Gastrocnemius medialis (tissue), 4 donors: Measurements from ENCODE around the gene PHLDB2. TPM values are rescaled to one million over a fixed set of nuclear protein-coding genes. Genes with fewer than 3 reads are reported as not detected.

Source experiments
- ATAC-seq, 2 donors: fragments of 150-250 bp; one replicate each; pipeline ENCODE4 v1.9.1; 2016
- DNase-seq, 2 donors: peaks; one replicate each; pipeline ENCODE4 v3.0.0-alpha.2; 2019
- H3K27ac ChIP-seq, 4 donors: fragments of 200-600 bp; sonication (generic); 1 replicate in 1 of 4; 2 replicates in 3 of 4; pipeline ENCODE4 v1.5.1; 2016 to 2018; ENCODE audit warnings: mild to moderate bottlenecking in 2 of 4, moderate library complexity in 1 of 4
- H3K27me3 ChIP-seq, 3 donors: fragments of 200-600 bp; sonication (generic) in 2 of 3; 1 replicate in 1 of 3; 2 replicates in 2 of 3; pipeline versions ENCODE4 v1.5.1 to v1.6.0; 2016 to 2019; ENCODE audit warnings: mild to moderate bottlenecking in 1 of 3, moderate library complexity in 1 of 3
- H3K36me3 ChIP-seq, 2 donors: fragments of 200-600 bp; sonication (generic) in 1 of 2; one replicate each; pipeline ENCODE4 v1.5.1; 2017 to 2018
- H3K4me1 ChIP-seq, 2 donors: fragments of 200-600 bp; sonication (generic) in 1 of 2; one replicate each; pipeline ENCODE4 v1.5.1; 2016 to 2017; ENCODE audit warnings: mild to moderate bottlenecking in 2 of 2
- H3K4me3 ChIP-seq, 4 donors: fragments of 200-600 bp; sonication (generic) in 3 of 4; 1 replicate in 1 of 4; 2 replicates in 3 of 4; pipeline ENCODE4 v1.5.1; 2016 to 2019; ENCODE audit warnings: mild to moderate bottlenecking in 2 of 4
- H3K9me3 ChIP-seq, 3 donors: fragments of 200-600 bp; sonication (generic) in 2 of 3; 1 replicate in 1 of 3; 2 replicates in 2 of 3; pipeline ENCODE4 v1.5.1; 2016 to 2019
- POLR2A ChIP-seq, 2 donors: fragments of 450-650 bp; IDR thresholded peaks; one replicate each; pipeline ENCODE4 v1.6.1; 2017; ENCODE audit warnings: antibody characterized with exemption in 2 of 2, mild to moderate bottlenecking in 2 of 2, moderate library complexity in 2 of 2
- in situ Hi-C, 4 donors: fragments of 200-750 bp; cut with MboI; loops; one replicate each; pipeline versions ENCODE4 v1.15.0 to v1.8.0; 2017; ENCODE audit warnings: low sequenced_read_pairs in 4 of 4
- intact Hi-C: fragments of 100-400 bp; cut with DNase I; formaldehyde crosslinking; loops from one replicate; pipeline ENCODE4 v1.15.1; 2023; ENCODE audit warnings: low total_unique reads
- total RNA-seq, 4 donors: library from RNA; depleted of rRNA; stranded (reverse); fragments of >200 nt; gene quantifications; one replicate each; pipeline versions ENCODE4 v1.1.0 to v1.2.3, GENCODE V29; 2016
- TF ChIP-seq, protein P1 (sequence below), 5 experiments: fragments of 450-650 bp in 3 of 5; fragments of 200-600 bp in 2 of 5; sonication (generic) in 2 of 5; IDR thresholded peaks in 4 of 5; conservative IDR thresholded peaks in 1 of 5; 1 replicate in 4 of 5; 2 replicates in 1 of 5; pipeline ENCODE4 v1.5.1; 2016 to 2019; ENCODE audit warnings: antibody characterized with exemption in 5 of 5, mild to moderate bottlenecking in 3 of 5, moderate library complexity in 3 of 5

The PHLDB2 gene
- total RNA-seq, 4 donors from 2014 or later: 3.0 to 7.2 (median 4.0) TPM

DNA sequence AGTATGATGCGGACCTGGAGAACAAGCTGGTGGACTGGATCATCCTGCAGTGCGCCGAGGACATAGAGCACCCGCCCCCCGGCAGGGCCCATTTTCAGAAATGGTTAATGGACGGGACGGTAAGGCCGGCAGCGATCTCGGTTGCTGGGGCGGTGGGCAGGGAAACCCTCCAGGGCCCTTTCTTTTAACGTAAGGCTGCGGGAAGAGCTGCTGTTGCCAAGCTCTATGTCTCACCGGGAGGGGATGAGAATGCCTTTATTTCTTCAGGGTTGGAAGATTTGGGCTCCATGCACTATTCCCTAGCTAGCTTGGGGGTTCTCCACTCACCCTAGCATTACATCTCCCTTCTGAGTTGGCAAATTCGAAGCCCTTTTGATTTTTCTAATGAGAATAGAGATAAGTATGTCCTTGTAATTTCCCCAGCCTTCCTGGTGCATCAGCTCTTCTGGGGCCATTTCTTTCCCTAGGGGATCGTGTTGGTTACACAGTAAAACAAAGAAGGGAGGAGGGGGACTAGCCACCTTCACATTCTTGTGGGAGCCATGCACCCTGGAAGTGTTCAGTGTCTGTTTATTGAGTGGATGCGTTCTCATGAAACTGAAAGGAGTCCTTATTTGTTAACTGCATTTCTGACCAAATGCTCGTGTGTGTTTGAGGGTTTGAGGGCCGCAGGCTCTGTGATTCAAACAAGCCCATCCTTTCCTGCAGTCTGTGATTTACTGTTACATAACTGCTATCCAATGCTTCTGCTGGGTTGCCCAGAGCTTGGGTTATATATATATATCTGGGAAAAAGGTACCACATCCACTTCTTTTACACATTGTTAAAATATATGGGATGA is 140.6 kb downstream of the PHLDB2 start:
- Histone ChIP-seq H3K36me3 (no peaks in the 10 kb centered on the region), H3K4me3 (peak overlapping the region; percentile 32 to 49 (median 42)), H3K4me1 (peaks cover 5 to 6% of the 10 kb centered on the region in 2 donors), H3K27ac (no peak overlapping the region), H3K27me3 (peaks cover 4 to 25% (median 19%) of the 10 kb centered on the region in 3 donors), H3K9me3 (no peaks in the 10 kb centered on the region)
- no peak for ATAC-seq
- no peak for DNase-seq
- intact Hi-C loops (no loop called here), in situ Hi-C loops (no loop called here)
- TF ChIP-seq, protein P1, sequence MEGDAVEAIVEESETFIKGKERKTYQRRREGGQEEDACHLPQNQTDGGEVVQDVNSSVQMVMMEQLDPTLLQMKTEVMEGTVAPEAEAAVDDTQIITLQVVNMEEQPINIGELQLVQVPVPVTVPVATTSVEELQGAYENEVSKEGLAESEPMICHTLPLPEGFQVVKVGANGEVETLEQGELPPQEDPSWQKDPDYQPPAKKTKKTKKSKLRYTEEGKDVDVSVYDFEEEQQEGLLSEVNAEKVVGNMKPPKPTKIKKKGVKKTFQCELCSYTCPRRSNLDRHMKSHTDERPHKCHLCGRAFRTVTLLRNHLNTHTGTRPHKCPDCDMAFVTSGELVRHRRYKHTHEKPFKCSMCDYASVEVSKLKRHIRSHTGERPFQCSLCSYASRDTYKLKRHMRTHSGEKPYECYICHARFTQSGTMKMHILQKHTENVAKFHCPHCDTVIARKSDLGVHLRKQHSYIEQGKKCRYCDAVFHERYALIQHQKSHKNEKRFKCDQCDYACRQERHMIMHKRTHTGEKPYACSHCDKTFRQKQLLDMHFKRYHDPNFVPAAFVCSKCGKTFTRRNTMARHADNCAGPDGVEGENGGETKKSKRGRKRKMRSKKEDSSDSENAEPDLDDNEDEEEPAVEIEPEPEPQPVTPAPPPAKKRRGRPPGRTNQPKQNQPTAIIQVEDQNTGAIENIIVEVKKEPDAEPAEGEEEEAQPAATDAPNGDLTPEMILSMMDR (IDR thresholded peaks at IDR 0.05 in 4 of 5, conservative IDR thresholded peaks at IDR 0.05 in 1 of 5): no peak
- no peak for TF ChIP-seq POLR2A (IDR thresholded peaks at IDR 0.05)

DNA sequence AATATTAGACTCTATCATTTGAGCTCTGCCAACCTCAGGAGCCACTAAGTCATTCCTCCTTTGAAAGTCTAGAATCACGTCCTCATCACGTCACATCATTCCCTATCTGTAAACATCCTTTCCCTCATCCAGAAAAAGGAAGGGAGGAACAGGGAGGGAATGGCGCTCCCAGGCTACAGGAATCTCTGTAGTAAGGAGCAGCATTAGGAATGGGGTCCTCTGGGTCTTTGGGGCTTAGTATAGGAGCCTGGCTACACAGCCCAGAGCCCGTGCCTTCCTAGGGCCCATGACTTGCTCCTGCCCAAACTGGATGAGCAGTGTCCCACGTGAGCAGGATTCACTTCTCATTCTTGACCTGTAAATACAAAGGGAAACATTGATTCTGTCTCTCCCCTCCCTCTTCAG is 141.3 kb downstream of the PHLDB2 start:
- Histone ChIP-seq H3K27ac (no peak overlapping the region), H3K27me3 (peaks cover 4 to 25% (median 19%) of the 10 kb centered on the region in 3 donors), H3K4me1 (peaks cover 5 to 6% of the 10 kb centered on the region in 2 donors), H3K9me3 (no peaks in the 10 kb centered on the region), H3K36me3 (no peaks in the 10 kb centered on the region), H3K4me3 (no peak overlapping the region)
- TF ChIP-seq POLR2A (IDR thresholded peaks at IDR 0.05): no peak
- TF ChIP-seq, protein P1 (IDR thresholded peaks at IDR 0.05 in 4 of 5, conservative IDR thresholded peaks at IDR 0.05 in 1 of 5): no peak
- DNase-seq (no peak), ATAC-seq (no peak)
- intact Hi-C loops (no loop called here), in situ Hi-C loops (no loop called here)

DNA sequence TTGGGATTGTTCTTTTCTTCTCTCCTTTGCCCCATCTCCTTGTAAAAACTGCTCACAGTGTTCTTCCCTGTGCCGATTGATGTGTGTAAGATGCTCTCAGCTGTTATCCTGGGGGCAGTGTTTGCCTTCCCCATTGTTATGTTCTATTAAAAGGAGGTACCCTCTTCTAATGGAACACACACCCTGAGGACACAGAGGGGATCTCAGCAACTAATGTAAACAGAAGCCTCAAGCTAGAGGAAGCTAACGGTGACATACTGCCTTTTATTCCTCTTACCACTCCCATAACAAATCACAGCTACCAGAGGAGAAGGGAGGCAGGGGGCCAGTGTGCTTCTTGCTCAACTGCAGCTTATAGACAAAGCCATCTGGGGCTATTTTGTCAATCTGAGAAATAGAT is 141.9 kb downstream of the PHLDB2 start:
- H3K27me3 ChIP-seq: peaks cover 4 to 25% (median 19%) of the 10 kb centered on the region in 3 donors
- no peak overlapping the region for H3K4me3 ChIP-seq
- ATAC-seq (no peak), DNase-seq (no peak)
- no peak overlapping the region for H3K27ac ChIP-seq
- in situ Hi-C loops (no loop called here), intact Hi-C loops (no loop called here)
- H3K9me3 ChIP-seq: no peaks in the 10 kb centered on the region
- TF ChIP-seq POLR2A (IDR thresholded peaks at IDR 0.05): no peak
- TF ChIP-seq, protein P1 (IDR thresholded peaks at IDR 0.05 in 4 of 5, conservative IDR thresholded peaks at IDR 0.05 in 1 of 5): no peak
- H3K36me3 ChIP-seq: no peaks in the 10 kb centered on the region
- H3K4me1 ChIP-seq: peaks cover 5 to 6% of the 10 kb centered on the region in 2 donors

DNA sequence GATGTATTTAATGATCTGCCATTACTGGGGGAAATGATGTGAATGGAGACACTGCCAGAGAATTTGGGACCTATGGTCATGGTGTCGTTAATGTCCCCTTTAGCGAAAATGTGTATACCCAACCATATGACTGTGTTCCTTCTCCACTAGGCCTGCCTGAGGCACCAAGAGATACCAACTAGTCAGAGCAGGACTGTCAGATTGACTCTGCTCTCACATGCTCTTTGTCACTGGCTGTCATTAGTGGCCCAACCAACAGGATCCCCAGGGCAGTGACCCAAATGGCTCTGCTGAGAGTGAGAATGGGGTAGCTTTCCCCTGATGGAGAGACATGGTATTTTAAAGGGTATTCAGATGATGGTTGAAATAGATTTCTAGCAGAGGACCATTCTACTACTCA is 142.5 kb downstream of the PHLDB2 start:
- H3K27ac ChIP-seq: no peak overlapping the region
- H3K4me3 ChIP-seq: no peak overlapping the region
- no peak for ATAC-seq
- H3K9me3 ChIP-seq: no peaks in the 10 kb centered on the region
- peaks cover 4 to 25% (median 19%) of the 10 kb centered on the region in 3 donors for H3K27me3 ChIP-seq
- no peak for DNase-seq
- in situ Hi-C loops (no loop called here), intact Hi-C loops (no loop called here)
- no peaks in the 10 kb centered on the region for H3K36me3 ChIP-seq
- TF ChIP-seq, protein P1 (IDR thresholded peaks at IDR 0.05 in 4 of 5, conservative IDR thresholded peaks at IDR 0.05 in 1 of 5): no peak
- no peak for TF ChIP-seq POLR2A (IDR thresholded peaks at IDR 0.05)
- peaks cover 5 to 6% of the 10 kb centered on the region in 2 donors for H3K4me1 ChIP-seq
